Measurements from ENCODE around the gene CDC42BPA. TPM values are rescaled to one million over a fixed set of nuclear protein-coding genes. Genes with fewer than 3 reads are reported as not detected.

CDC42BPA gene
- total RNA-seq, 1 donor from 2014 or later, result 61.6 TPM

GRCh38 chr1:227299688-227300087, 18.6 kb downstream of the CDC42BPA start:
- H3K4me3 Mint-ChIP-seq (ENCODE audit: unreplicated experiment), result peak overlapping the region; percentile 59
- peaks cover 57% of the 10 kb centered on the region for H3K4me1 Mint-ChIP-seq (ENCODE audit: low read depth)
- H3K9me3 Mint-ChIP-seq (ENCODE audit: low read depth), result no peaks in the 10 kb centered on the region
- DNase-seq (ENCODE audit: low spot score), result no peak
- no peaks in the 10 kb centered on the region for H3K27me3 Mint-ChIP-seq (ENCODE audit: low read depth)
- no peak for TF ChIP-seq CTCF (IDR thresholded peaks at IDR 0.05)
- H3K27ac Mint-ChIP-seq (ENCODE audit: unreplicated experiment), result peak overlapping the region; percentile 89
- peaks cover 5% of the 10 kb centered on the region for H3K36me3 Mint-ChIP-seq (ENCODE audit: low read depth)

- no peak for DNase-seq (ENCODE audit: low spot score)
- Mint-ChIP-seq H3K27me3 (ENCODE audit: low read depth) (no peaks in the 10 kb centered on the region), H3K4me3 (ENCODE audit: unreplicated experiment) (peak overlapping the region; percentile 59), H3K4me1 (ENCODE audit: low read depth) (peaks cover 57% of the 10 kb centered on the region), H3K9me3 (ENCODE audit: low read depth) (no peaks in the 10 kb centered on the region), H3K27ac (ENCODE audit: unreplicated experiment) (peak overlapping the region; percentile 89), H3K36me3 (ENCODE audit: low read depth) (peaks cover 3% of the 10 kb centered on the region)
- no peak for TF ChIP-seq CTCF (IDR thresholded peaks at IDR 0.05)
Observed at GRCh38 chr1:227299241-227299627, 19.1 kb downstream of the CDC42BPA start.

DNA sequence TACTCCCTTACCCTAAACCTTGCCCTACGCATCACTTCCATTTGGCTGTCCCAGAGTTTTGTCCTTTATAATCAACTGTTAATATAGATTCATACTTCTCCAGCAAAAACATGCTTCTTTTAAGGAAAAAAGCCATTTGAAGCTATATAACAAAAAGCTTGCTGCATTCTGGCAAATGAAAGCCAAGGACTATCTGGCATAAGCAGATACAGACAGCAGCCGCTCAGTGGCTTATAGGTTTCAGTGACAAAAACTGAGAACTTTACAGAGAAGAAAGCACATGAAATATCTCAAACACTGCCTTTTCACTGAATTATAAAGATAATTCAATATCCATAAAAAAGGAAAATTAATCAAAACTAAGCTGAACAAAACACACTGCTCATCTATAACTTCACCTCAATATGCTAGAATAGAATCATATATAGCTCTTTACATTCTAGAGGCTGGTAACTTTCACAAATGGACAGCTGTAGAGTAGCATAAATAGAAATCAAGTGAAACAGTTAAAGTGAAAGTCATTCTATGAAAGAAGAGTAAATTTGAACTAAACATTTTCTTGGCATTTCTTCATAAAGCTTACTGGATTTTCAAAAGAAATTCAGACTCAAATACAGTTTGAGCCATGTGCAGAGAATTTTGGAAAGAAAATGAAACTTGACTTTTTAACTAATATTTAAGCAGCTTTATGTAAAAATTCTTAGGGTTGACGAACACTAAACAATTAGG, 19.6 kb downstream of the CDC42BPA start:
- Mint-ChIP-seq H3K9me3 (ENCODE audit: low read depth) (no peaks in the 10 kb centered on the region), H3K4me3 (ENCODE audit: unreplicated experiment) (peak overlapping the region; percentile 59), H3K27me3 (ENCODE audit: low read depth) (no peaks in the 10 kb centered on the region), H3K4me1 (ENCODE audit: low read depth) (peaks cover 57% of the 10 kb centered on the region), H3K36me3 (ENCODE audit: low read depth) (peaks cover 3% of the 10 kb centered on the region), H3K27ac (ENCODE audit: unreplicated experiment) (peak overlapping the region; percentile 89)
- no peak for TF ChIP-seq CTCF (IDR thresholded peaks at IDR 0.05)
- DNase-seq (ENCODE audit: low spot score), result no peak

DNA sequence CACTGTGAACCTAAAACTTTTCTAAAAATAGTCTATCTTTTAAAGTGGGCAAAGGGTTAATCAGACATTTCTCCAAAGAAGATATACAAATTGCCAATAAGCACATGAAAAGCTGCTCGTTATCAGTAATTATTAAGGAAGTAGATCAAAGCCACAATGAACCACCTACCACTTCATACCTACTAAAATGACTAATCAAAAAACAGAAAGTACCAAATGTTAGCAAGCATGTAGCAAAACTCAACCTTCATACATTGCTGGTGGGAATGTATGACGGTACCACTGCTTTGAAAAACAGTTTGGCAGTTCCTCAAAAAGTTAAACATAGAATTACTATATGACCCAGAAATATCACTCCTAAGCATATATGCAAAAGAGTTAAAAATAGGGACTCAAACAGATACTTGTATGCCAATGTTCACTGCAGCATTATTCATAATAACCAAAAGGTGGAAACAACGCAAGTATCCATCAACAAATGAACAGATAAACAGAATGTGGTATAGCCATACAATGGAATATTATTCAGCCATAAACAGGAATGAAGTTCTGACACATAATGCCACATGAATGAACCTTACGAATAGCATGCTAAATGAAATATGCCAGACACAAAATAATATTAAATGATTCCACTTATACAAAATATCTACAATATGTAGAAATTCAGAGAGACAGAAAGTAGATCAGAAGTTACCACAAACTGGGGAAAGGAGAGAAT, 21.1 kb downstream of the CDC42BPA start:
- no peak for TF ChIP-seq CTCF (IDR thresholded peaks at IDR 0.05)
- Mint-ChIP-seq H3K4me1 (ENCODE audit: low read depth) (peaks cover 51% of the 10 kb centered on the region), H3K9me3 (ENCODE audit: low read depth) (no peaks in the 10 kb centered on the region), H3K27ac (ENCODE audit: unreplicated experiment) (peak overlapping the region; percentile 76), H3K27me3 (ENCODE audit: low read depth) (no peaks in the 10 kb centered on the region), H3K4me3 (ENCODE audit: unreplicated experiment) (no peak overlapping the region), H3K36me3 (ENCODE audit: low read depth) (peaks cover 3% of the 10 kb centered on the region)
- DNase-seq (ENCODE audit: low spot score), result no peak

DNA sequence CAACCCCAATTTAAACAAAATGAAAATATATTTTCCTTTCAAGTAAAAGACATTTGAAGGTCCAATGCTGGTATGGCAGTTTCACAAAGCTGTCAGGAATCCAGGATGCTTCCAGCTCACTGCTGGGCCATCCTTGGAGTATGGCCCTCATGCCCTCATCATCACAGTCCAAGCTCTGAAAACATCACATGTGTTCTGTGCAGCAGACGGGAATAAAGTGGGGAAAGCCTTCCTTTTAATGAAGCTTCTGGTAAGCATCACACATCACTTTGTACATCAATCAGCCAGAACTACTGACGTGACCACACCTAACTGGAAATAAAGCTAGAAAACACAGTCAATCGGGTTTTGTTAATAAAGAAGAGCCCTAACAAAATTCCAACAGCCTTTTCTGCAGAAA, 22.7 kb downstream of the CDC42BPA start:
- Mint-ChIP-seq H3K36me3 (ENCODE audit: low read depth) (no peaks in the 10 kb centered on the region), H3K27me3 (ENCODE audit: low read depth) (no peaks in the 10 kb centered on the region), H3K9me3 (ENCODE audit: low read depth) (no peaks in the 10 kb centered on the region), H3K27ac (ENCODE audit: unreplicated experiment) (no peak overlapping the region), H3K4me1 (ENCODE audit: low read depth) (peaks cover 41% of the 10 kb centered on the region), H3K4me3 (ENCODE audit: unreplicated experiment) (no peak overlapping the region)
- DNase-seq (ENCODE audit: low spot score), result no peak
- TF ChIP-seq CTCF (IDR thresholded peaks at IDR 0.05), result no peak

All from chondrocyte (in vitro differentiated cells).